Liver (tissue), 9 donors: ENCODE data around the gene SHB. TPM values are rescaled to one million over a fixed set of nuclear protein-coding genes. Genes with fewer than 3 reads are reported as not detected.

Experiments
- DNase-seq: peaks from one replicate; pipeline ENCODE4 v3.0.0-alpha.2; 2017; ENCODE audit warnings: low spot score
- H3K27ac ChIP-seq, 2 donors: one replicate each; pipeline ENCODE4 v1.7.0; 2013; ENCODE audit warnings: inconsistent platforms in 2 of 2, low read length in 2 of 2, control low read depth in 1 of 2, low read depth in 1 of 2, mild to moderate bottlenecking in 1 of 2
- H3K27me3 ChIP-seq, 4 donors: one replicate each; pipeline versions ENCODE4 v1.6.1 to v1.7.0; 2013; ENCODE audit warnings: low read length in 3 of 4, inconsistent platforms in 1 of 4, mild to moderate bottlenecking in 1 of 4, moderate library complexity in 1 of 4; ENCODE audit not compliant: control insufficient read depth in 4 of 4, insufficient read depth in 4 of 4
- H3K36me3 ChIP-seq, 4 donors: one replicate each; pipeline versions ENCODE4 v1.6.1 to v1.7.0; 2013; ENCODE audit warnings: low read length in 3 of 4, mild to moderate bottlenecking in 3 of 4, low read depth in 1 of 4, moderate library complexity in 1 of 4; ENCODE audit not compliant: control insufficient read depth in 4 of 4, insufficient read depth in 3 of 4
- H3K4me1 ChIP-seq, 4 donors: one replicate each; pipeline versions ENCODE4 v1.6.1 to v1.7.0; 2013; ENCODE audit warnings: low read length in 3 of 4, mild to moderate bottlenecking in 3 of 4, moderate library complexity in 1 of 4; ENCODE audit not compliant: control insufficient read depth in 4 of 4, insufficient read depth in 4 of 4
- H3K4me3 ChIP-seq, 3 donors: one replicate each; pipeline versions ENCODE4 v1.6.1 to v1.7.0; 2013; ENCODE audit warnings: low read length in 3 of 3, control low read depth in 1 of 3, low read depth in 1 of 3, mild to moderate bottlenecking in 1 of 3
- H3K9ac ChIP-seq, 2 donors: one replicate each; pipeline ENCODE4 v1.7.0; 2013; ENCODE audit warnings: low read length in 2 of 2, mild to moderate bottlenecking in 2 of 2, moderate library complexity in 2 of 2, control low read depth in 1 of 2, low read depth in 1 of 2
- H3K9me3 ChIP-seq, 4 donors: one replicate each; pipeline versions ENCODE4 v1.6.1 to v1.7.0; 2013; ENCODE audit warnings: low read length in 3 of 4; ENCODE audit not compliant: control insufficient read depth in 4 of 4
- EGR1 ChIP-seq, 2 donors: IDR thresholded peaks; 2 replicates each; pipeline ENCODE4 v1.6.1; 2016 to 2018; ENCODE audit warnings: antibody characterized with exemption in 2 of 2, low read depth in 2 of 2
- FOXA1 ChIP-seq: IDR thresholded peaks from 2 replicates; pipeline ENCODE4 v1.6.1; 2016; ENCODE audit warnings: antibody characterized with exemption
- FOXA2 ChIP-seq: IDR thresholded peaks from 2 replicates; pipeline ENCODE4 v1.6.1; 2016; ENCODE audit warnings: antibody characterized with exemption
- GABPA ChIP-seq, 2 donors: IDR thresholded peaks in 1 of 2; conservative IDR thresholded peaks in 1 of 2; 2 replicates each; pipeline ENCODE4 v1.6.1; 2016; ENCODE audit warnings: antibody characterized with exemption in 2 of 2, mild to moderate bottlenecking in 1 of 2, moderate library complexity in 1 of 2
- HNF4A ChIP-seq, 2 donors: conservative IDR thresholded peaks; 2 replicates each; pipeline ENCODE4 v1.6.1; 2016; ENCODE audit warnings: antibody characterized with exemption in 2 of 2, mild to moderate bottlenecking in 2 of 2
- HNF4G ChIP-seq: IDR thresholded peaks from 2 replicates; pipeline ENCODE4 v1.6.1; 2016; ENCODE audit warnings: antibody characterized with exemption
- JUND ChIP-seq, 2 donors: IDR thresholded peaks; 2 replicates each; pipeline ENCODE4 v1.6.1; 2016; ENCODE audit warnings: antibody characterized with exemption in 2 of 2
- NR2F2 ChIP-seq: IDR thresholded peaks from 2 replicates; pipeline ENCODE4 v1.6.1; 2016; ENCODE audit warnings: antibody characterized with exemption
- RAD21 ChIP-seq, 2 donors: IDR thresholded peaks; 2 replicates each; pipeline ENCODE4 v1.6.1; 2016; ENCODE audit warnings: antibody characterized with exemption in 2 of 2, mild to moderate bottlenecking in 2 of 2
- REST ChIP-seq: IDR thresholded peaks from 2 replicates; pipeline ENCODE4 v1.6.1; 2016; ENCODE audit warnings: antibody characterized with exemption, mild to moderate bottlenecking
- RXRA ChIP-seq, 2 donors: IDR thresholded peaks; 2 replicates each; pipeline ENCODE4 v1.6.1; 2017 to 2018; ENCODE audit warnings: antibody characterized with exemption in 2 of 2, mild to moderate bottlenecking in 1 of 2
- SP1 ChIP-seq: IDR thresholded peaks from 2 replicates; pipeline ENCODE4 v1.6.1; 2018; ENCODE audit warnings: antibody characterized with exemption, mild to moderate bottlenecking
- YY1 ChIP-seq: IDR thresholded peaks from 2 replicates; pipeline ENCODE4 v1.6.1; 2016; ENCODE audit warnings: antibody characterized with exemption, mild to moderate bottlenecking
- ZBTB33 ChIP-seq: IDR thresholded peaks from 2 replicates; pipeline ENCODE4 v1.6.1; 2016; ENCODE audit warnings: antibody characterized with exemption
- WGBS: extraction: QIAGEN DNeasy Blood & Tissue Kit; methylation state at CpG from one replicate; pipeline ENCODE4 v1.1.7; 2013; 5-methylcytosine and 5-hydroxymethylcytosine counted together
- polyA plus RNA-seq, 2 donors: library from polyadenylated mRNA; stranded (reverse) in 1 of 2; unstranded in 1 of 2; fragments of 200-250 nt in 1 of 2; fragments of >200 nt in 1 of 2; fragmentation: Nextera tagmentation in 1 of 2; extraction: Ambion mirVana in 1 of 2; gene quantifications; one replicate each; pipeline versions ENCODE4 v1.2.1 to v1.2.3, GENCODE V29; 2013 to 2015
- total RNA-seq, 2 donors: library from RNA; depleted of rRNA; stranded (reverse); fragments of >200 nt; gene quantifications; one replicate each; pipeline ENCODE4 v1.2.3, GENCODE V29; 2014
- TF ChIP-seq, protein P1 (sequence below): IDR thresholded peaks from 2 replicates; pipeline ENCODE4 v1.6.1; 2016; ENCODE audit warnings: antibody characterized with exemption
- TF ChIP-seq, protein P2 (sequence below): IDR thresholded peaks from 2 replicates; pipeline ENCODE4 v1.6.1; 2016; ENCODE audit warnings: antibody characterized with exemption
- TF ChIP-seq, protein P3 (sequence below): fragments of 150-350 bp; IDR thresholded peaks from 2 replicates; pipeline ENCODE4 v1.5.1; 2017; ENCODE audit warnings: improper control_type of control experiment, low read depth, low read length; ENCODE audit not compliant: missing input control
- donor health status: healthy.
- donor health status: healthy.
- donor health status: healthy.
- donor health status: healthy.
- donor health status: healthy.

SHB gene
- total and polyA plus RNA-seq, 4 donors: 3.4 to 17.3 (median 7.0) TPM

DNA sequence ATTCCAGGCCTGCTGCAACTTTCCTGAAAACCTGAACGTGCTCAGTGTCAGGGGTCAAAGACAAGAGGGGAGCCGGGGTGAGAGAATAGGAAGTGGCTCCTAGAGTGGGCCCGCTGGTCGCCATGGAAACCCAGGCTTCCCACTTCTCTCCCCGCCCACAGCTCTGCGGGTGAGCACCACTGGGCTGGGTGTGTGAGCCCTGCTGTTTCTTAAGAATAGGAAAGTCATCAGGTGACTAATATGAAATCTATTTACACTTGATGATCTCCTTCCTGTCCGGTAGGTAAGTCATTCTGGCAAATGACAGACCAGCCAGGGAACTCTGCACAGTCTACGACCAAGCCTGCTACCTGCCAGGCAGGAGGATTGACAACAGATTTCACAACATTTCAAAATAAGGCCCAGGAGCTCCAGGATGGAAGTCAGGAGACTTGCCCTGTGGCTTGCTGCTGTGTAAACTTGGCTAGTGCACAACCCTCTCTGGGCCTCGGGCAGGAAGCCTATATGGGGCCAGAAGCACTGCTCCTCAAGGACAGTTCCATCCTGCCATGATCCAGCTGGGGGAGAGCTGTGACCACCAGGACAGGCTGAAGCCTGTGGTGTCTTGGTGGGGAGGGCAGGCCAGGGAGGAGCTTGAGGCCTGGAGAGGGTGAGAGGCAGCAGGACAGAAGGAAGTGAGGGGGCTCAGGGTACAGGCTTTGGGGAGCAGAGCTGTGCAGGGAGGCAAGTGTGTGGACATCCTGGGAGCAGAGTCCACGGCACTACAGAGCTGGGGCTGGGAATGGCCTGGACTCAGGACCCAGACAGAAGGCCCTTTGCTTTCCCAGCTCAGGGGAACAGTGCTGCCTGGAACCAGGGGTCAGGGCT lies 60.6 kb downstream of the SHB start (continued):
- peak; percentile 43 for TF ChIP-seq REST

DNA sequence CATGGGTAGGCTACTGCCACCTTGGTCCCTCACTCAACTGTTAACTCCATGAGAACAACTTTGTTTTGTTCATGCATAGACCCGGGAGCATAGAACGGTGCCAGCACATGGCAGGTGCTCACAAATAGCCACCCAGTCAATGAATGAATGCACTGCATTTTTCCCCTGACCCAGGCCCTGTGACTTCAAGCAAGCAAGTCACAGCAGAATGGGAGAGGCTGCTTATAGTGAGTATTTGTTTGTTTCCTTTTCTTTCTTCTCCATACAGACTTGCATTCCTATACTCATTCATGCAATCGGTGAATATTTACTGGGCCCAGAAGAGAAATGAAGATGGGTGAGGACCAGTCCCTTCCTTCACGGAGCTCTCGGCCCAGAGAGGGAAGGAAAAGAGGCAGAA lies 62.0 kb downstream of the SHB start:
- H3K9me3 ChIP-seq: no peaks in the 10 kb centered on the region
- 97% methylated on average over 5 of the region's 5 CpGs for WGBS
- H3K27ac ChIP-seq: no peak overlapping the region
- peaks cover 0 to 3% (median 0%) of the 10 kb centered on the region in 4 donors for H3K36me3 ChIP-seq
- no peak for DNase-seq
- TF ChIP-seq RXRA (IDR thresholded peaks at IDR 0.05) (no peak), ZBTB33 (no peak), GABPA (IDR thresholded peaks at IDR 0.05 in 1 of 2, conservative IDR thresholded peaks at IDR 0.05 in 1 of 2) (no peak), RAD21 (IDR thresholded peaks at IDR 0.05) (no peak), SP1 (no peak), NR2F2 (no peak)
- TF ChIP-seq, protein P1, sequence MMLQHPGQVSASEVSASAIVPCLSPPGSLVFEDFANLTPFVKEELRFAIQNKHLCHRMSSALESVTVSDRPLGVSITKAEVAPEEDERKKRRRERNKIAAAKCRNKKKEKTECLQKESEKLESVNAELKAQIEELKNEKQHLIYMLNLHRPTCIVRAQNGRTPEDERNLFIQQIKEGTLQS: no peak
- TF ChIP-seq, protein P2, sequence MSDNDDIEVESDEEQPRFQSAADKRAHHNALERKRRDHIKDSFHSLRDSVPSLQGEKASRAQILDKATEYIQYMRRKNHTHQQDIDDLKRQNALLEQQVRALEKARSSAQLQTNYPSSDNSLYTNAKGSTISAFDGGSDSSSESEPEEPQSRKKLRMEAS: no peak
- TF ChIP-seq, protein P3, sequence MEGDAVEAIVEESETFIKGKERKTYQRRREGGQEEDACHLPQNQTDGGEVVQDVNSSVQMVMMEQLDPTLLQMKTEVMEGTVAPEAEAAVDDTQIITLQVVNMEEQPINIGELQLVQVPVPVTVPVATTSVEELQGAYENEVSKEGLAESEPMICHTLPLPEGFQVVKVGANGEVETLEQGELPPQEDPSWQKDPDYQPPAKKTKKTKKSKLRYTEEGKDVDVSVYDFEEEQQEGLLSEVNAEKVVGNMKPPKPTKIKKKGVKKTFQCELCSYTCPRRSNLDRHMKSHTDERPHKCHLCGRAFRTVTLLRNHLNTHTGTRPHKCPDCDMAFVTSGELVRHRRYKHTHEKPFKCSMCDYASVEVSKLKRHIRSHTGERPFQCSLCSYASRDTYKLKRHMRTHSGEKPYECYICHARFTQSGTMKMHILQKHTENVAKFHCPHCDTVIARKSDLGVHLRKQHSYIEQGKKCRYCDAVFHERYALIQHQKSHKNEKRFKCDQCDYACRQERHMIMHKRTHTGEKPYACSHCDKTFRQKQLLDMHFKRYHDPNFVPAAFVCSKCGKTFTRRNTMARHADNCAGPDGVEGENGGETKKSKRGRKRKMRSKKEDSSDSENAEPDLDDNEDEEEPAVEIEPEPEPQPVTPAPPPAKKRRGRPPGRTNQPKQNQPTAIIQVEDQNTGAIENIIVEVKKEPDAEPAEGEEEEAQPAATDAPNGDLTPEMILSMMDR: no peak
- H3K9ac ChIP-seq: no peak overlapping the region
- no peak overlapping the region for H3K4me3 ChIP-seq
- peaks cover 8 to 32% (median 23%) of the 10 kb centered on the region in 4 donors for H3K4me1 ChIP-seq
- H3K27me3 ChIP-seq: no peaks in the 10 kb centered on the region

DNA sequence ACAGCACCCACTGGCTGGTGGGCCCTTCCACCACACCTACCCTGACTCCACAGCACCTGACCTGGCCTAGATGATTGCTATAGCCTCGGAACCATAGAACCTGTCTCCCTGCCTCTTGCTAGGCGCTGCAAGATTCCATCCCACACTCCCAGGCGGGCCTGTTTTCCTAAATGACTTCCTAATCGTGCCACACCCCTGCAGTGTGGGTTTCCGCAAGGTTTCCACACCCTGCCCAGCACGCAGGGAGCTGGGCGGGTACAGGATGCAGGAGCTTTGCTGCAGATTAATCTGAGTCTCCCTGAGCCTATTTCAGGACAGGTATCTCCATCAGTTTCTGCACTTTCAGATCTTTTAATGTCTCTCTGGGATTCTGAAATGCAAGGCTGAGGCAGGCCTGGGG lies 62.9 kb downstream of the SHB start:
- 84% methylated on average over 7 of the region's 7 CpGs for WGBS
- no peak for DNase-seq
- TF ChIP-seq EGR1 (IDR thresholded peaks at IDR 0.05; ENCODE audit: low read depth in 2 of 2) (no peak), RXRA (IDR thresholded peaks at IDR 0.05) (no peak), HNF4G (no peak), JUND (IDR thresholded peaks at IDR 0.05) (no peak), YY1 (no peak), FOXA2 (no peak), FOXA1 (no peak), HNF4A (conservative IDR thresholded peaks at IDR 0.05) (no peak), NR2F2 (no peak), SP1 (no peak), RAD21 (IDR thresholded peaks at IDR 0.05) (no peak), GABPA (IDR thresholded peaks at IDR 0.05 in 1 of 2, conservative IDR thresholded peaks at IDR 0.05 in 1 of 2) (no peak)
- TF ChIP-seq, protein P3: no peak
- TF ChIP-seq, protein P1: no peak

More for the DNA sequence above, 62.9 kb downstream of the SHB start:
- no peaks in the 10 kb centered on the region for H3K27me3 ChIP-seq
- H3K9ac ChIP-seq: no peak overlapping the region
- H3K4me1 ChIP-seq: peaks cover 8 to 32% (median 23%) of the 10 kb centered on the region in 4 donors
- H3K27ac ChIP-seq: no peak overlapping the region
- peaks cover 0 to 5% (median 2%) of the 10 kb centered on the region in 4 donors for H3K36me3 ChIP-seq
- no peaks in the 10 kb centered on the region for H3K9me3 ChIP-seq
- no peak overlapping the region for H3K4me3 ChIP-seq
